ENCODE results near the gene PLAAT4.

PLAAT4 gene

GRCh38 chr11:63536669-63537292 lies at the start of gene PLAAT4:
PLAAT4 (plus strand) TSS chr11:63536808; CDS start chr11:63536869, 61 bp downstream.
- FAIRE-seq (no peak), DNase-seq (ENCODE audit: insufficient read length, low spot score) (peak; percentile 19)
- TF ChIP-seq POLR2A (IDR thresholded peaks at IDR 0.05; ENCODE audit: low read depth, low read length) = no peak

- no peak for TF ChIP-seq POLR2A (IDR thresholded peaks at IDR 0.05; ENCODE audit: low read depth, low read length)
- DNase-seq (ENCODE audit: insufficient read length, low spot score) = no peak
- FAIRE-seq = no peak
These were observed 47.8 kb upstream of the PLAAT4 start for GRCh38 chr11:63488789-63489188.

- TF ChIP-seq POLR2A (IDR thresholded peaks at IDR 0.05; ENCODE audit: low read depth, low read length) = no peak
- FAIRE-seq (peak; percentile 6), DNase-seq (ENCODE audit: insufficient read length, low spot score) (no peak)
These were observed 46.7 kb upstream of the PLAAT4 start for GRCh38 chr11:63489879-63490278.

- FAIRE-seq = no peak
- no peak for TF ChIP-seq POLR2A (IDR thresholded peaks at IDR 0.05; ENCODE audit: low read depth, low read length)
- no peak for DNase-seq (ENCODE audit: insufficient read length, low spot score)
These were observed 45.9 kb upstream of the PLAAT4 start, which contains the start of gene PLAAT5 for GRCh38 chr11:63490551-63491239. PLAAT5 (minus strand) TSS chr11:63491167; CDS start chr11:63491034, 133 bp downstream.

- DNase-seq (ENCODE audit: insufficient read length, low spot score) (no peak), FAIRE-seq (no peak)
- TF ChIP-seq POLR2A (IDR thresholded peaks at IDR 0.05; ENCODE audit: low read depth, low read length) = no peak
These were observed 45.4 kb upstream of the PLAAT4 start for GRCh38 chr11:63491240-63491587.

- TF ChIP-seq POLR2A (IDR thresholded peaks at IDR 0.05; ENCODE audit: low read depth, low read length) = no peak
- DNase-seq (ENCODE audit: insufficient read length, low spot score) = no peak
- no peak for FAIRE-seq
These were observed 44.8 kb upstream of the PLAAT4 start for GRCh38 chr11:63491636-63492372.

GRCh38 chr11:63492441-63492840 lies 44.2 kb upstream of the PLAAT4 start:
- DNase-seq (ENCODE audit: insufficient read length, low spot score) (no peak), FAIRE-seq (no peak)
- no peak for TF ChIP-seq POLR2A (IDR thresholded peaks at IDR 0.05; ENCODE audit: low read depth, low read length)

- no peak for TF ChIP-seq POLR2A (IDR thresholded peaks at IDR 0.05; ENCODE audit: low read depth, low read length)
- FAIRE-seq (no peak), DNase-seq (ENCODE audit: insufficient read length, low spot score) (no peak)
These were observed 43.5 kb upstream of the PLAAT4 start for GRCh38 chr11:63493127-63493526.

- DNase-seq (ENCODE audit: insufficient read length, low spot score) = no peak
- FAIRE-seq = no peak
- TF ChIP-seq POLR2A (IDR thresholded peaks at IDR 0.05; ENCODE audit: low read depth, low read length) = no peak
These were observed 41.6 kb upstream of the PLAAT4 start for GRCh38 chr11:63494975-63495374.

- TF ChIP-seq POLR2A (IDR thresholded peaks at IDR 0.05; ENCODE audit: low read depth, low read length) = no peak
- no peak for DNase-seq (ENCODE audit: insufficient read length, low spot score)
- FAIRE-seq = no peak
These were observed 36.7 kb upstream of the PLAAT4 start for GRCh38 chr11:63499874-63500273.

- FAIRE-seq = no peak
- no peak for DNase-seq (ENCODE audit: insufficient read length, low spot score)
- TF ChIP-seq POLR2A (IDR thresholded peaks at IDR 0.05; ENCODE audit: low read depth, low read length) = no peak
These were observed 35.4 kb upstream of the PLAAT4 start for GRCh38 chr11:63501236-63501635.

- FAIRE-seq (no peak), DNase-seq (ENCODE audit: insufficient read length, low spot score) (no peak)
- TF ChIP-seq POLR2A (IDR thresholded peaks at IDR 0.05; ENCODE audit: low read depth, low read length) = no peak
These were observed 34.3 kb upstream of the PLAAT4 start for GRCh38 chr11:63502252-63502820.

GRCh38 chr11:63503492-63503891 lies 33.1 kb upstream of the PLAAT4 start:
- no peak for DNase-seq (ENCODE audit: insufficient read length, low spot score)
- no peak for FAIRE-seq
- TF ChIP-seq POLR2A (IDR thresholded peaks at IDR 0.05; ENCODE audit: low read depth, low read length) = no peak

- no peak for FAIRE-seq
- DNase-seq (ENCODE audit: insufficient read length, low spot score) = no peak
- no peak for TF ChIP-seq POLR2A (IDR thresholded peaks at IDR 0.05; ENCODE audit: low read depth, low read length)
These were observed 32.6 kb upstream of the PLAAT4 start for GRCh38 chr11:63504054-63504453.
